ENCODE measurements around the gene TRIM40.
A peak's percentile ranks its signal among the peaks of the same experiment; 100 is the strongest.

The TRIM40 gene

GRCh38 chr6:30147096-30147495 is 11.2 kb downstream of the TRIM40 start:
- peak; percentile 13 for DNase-seq (ENCODE audit: low read depth, low spot score)

GRCh38 chr6:30149234-30149633 is 13.3 kb downstream of the TRIM40 start:
- no peak for DNase-seq (ENCODE audit: low read depth, low spot score)

GRCh38 chr6:30149858-30150550 is 14.1 kb downstream of the TRIM40 start:
- DNase-seq (ENCODE audit: low read depth, low spot score): no peak

GRCh38 chr6:30150671-30151395 is 14.9 kb downstream of the TRIM40 start:
- DNase-seq (ENCODE audit: low read depth, low spot score): no peak

GRCh38 chr6:30151580-30151979 is 15.6 kb downstream of the TRIM40 start:
- no peak for DNase-seq (ENCODE audit: low read depth, low spot score)

GRCh38 chr6:30152016-30152673 is 16.2 kb downstream of the TRIM40 start:
- DNase-seq (ENCODE audit: low read depth, low spot score): no peak

- DNase-seq (ENCODE audit: low read depth, low spot score): no peak
Measured at GRCh38 chr6:30152910-30153610, 17.1 kb downstream of the TRIM40 start.

GRCh38 chr6:30154061-30154460 is 18.1 kb downstream of the TRIM40 start:
- no peak for DNase-seq (ENCODE audit: low read depth, low spot score)

- no peak for DNase-seq (ENCODE audit: low read depth, low spot score)
Measured at GRCh38 chr6:30154709-30155519, 19.0 kb downstream of the TRIM40 start.

GRCh38 chr6:30155520-30156261 is 19.8 kb downstream of the TRIM40 start:
- DNase-seq (ENCODE audit: low read depth, low spot score): no peak

- no peak for DNase-seq (ENCODE audit: low read depth, low spot score)
Measured at GRCh38 chr6:30156262-30156599, 20.3 kb downstream of the TRIM40 start.

GRCh38 chr6:30156774-30157173 is 20.8 kb downstream of the TRIM40 start:
- no peak for DNase-seq (ENCODE audit: low read depth, low spot score)

- no peak for DNase-seq (ENCODE audit: low read depth, low spot score)
Measured at GRCh38 chr6:30157581-30157980, 21.6 kb downstream of the TRIM40 start.

- DNase-seq (ENCODE audit: low read depth, low spot score): no peak
Measured at GRCh38 chr6:30157999-30158398, 22.1 kb downstream of the TRIM40 start.

GRCh38 chr6:30158475-30159040 is 22.6 kb downstream of the TRIM40 start:
- no peak for DNase-seq (ENCODE audit: low read depth, low spot score)

GRCh38 chr6:30160008-30160784 is 24.3 kb downstream of the TRIM40 start:
- DNase-seq (ENCODE audit: low read depth, low spot score): no peak

- DNase-seq (ENCODE audit: low read depth, low spot score): no peak
Measured at GRCh38 chr6:30160785-30161531, 25.0 kb downstream of the TRIM40 start, which contains the start of gene TRIM10. Gene TRIM10 (minus strand): TSS chr6:30161211. CDS start chr6:30160858, 353 bp downstream.

- DNase-seq (ENCODE audit: low read depth, low spot score): no peak
Measured at GRCh38 chr6:30162265-30163089, 26.5 kb downstream of the TRIM40 start.
